ENCODE measurements around the gene COA8. TPM values are rescaled to one million over a fixed set of nuclear protein-coding genes. Genes with fewer than 3 reads are reported as not detected.

The COA8 gene
- total RNA-seq, 1 donor from 2014 or later: 38.9 TPM

Other genes with a start within 250 kb of the COA8 start
- gene EIF5, start 228.7 kb upstream of the COA8 start, total RNA-seq: 126 and 181 TPM in 2 replicates
- 65.5 and 75.7 TPM in 2 replicates for gene MARK3, start 177.5 kb upstream of the COA8 start, total RNA-seq
- gene CKB, start 40.1 kb upstream of the COA8 start, total RNA-seq: 10.3 and 30.8 TPM in 2 replicates
- gene TRMT61A, start 33.8 kb upstream of the COA8 start, total RNA-seq: 7.1 and 9.3 TPM in 2 replicates
- 23.8 and 27.4 TPM in 2 replicates for gene BAG5, start 303 bp upstream of the COA8 start, total RNA-seq
- 253 and 368 TPM in 2 replicates for gene KLC1, start 66.3 kb downstream of the COA8 start, total RNA-seq
- 14.2 and 15.5 TPM in 2 replicates for gene XRCC3, start 152.5 kb downstream of the COA8 start, total RNA-seq
- gene ZFYVE21, start 152.8 kb downstream of the COA8 start, total RNA-seq: 90.4 and 121 TPM in 2 replicates